Esophagus squamous epithelium (tissue), 4 donors: Measurements from ENCODE around the gene ARHGAP23.

Experiments
- POLR2A ChIP-seq, 4 donors: fragments of 450-650 bp; IDR thresholded peaks; one replicate each; pipeline ENCODE4 v1.6.1; 2017; ENCODE audit warnings: antibody characterized with exemption in 4 of 4, mild to moderate bottlenecking in 4 of 4, moderate library complexity in 3 of 4
- TF ChIP-seq, protein P1 (sequence below), 6 experiments: fragments of 450-650 bp in 4 of 6; fragments of 200-600 bp in 2 of 6; sonication (generic) in 2 of 6; IDR thresholded peaks; one replicate each; pipeline ENCODE4 v1.5.1; 2016 to 2019; ENCODE audit warnings: antibody characterized with exemption in 6 of 6, mild to moderate bottlenecking in 4 of 6, moderate library complexity in 4 of 6

DNA sequence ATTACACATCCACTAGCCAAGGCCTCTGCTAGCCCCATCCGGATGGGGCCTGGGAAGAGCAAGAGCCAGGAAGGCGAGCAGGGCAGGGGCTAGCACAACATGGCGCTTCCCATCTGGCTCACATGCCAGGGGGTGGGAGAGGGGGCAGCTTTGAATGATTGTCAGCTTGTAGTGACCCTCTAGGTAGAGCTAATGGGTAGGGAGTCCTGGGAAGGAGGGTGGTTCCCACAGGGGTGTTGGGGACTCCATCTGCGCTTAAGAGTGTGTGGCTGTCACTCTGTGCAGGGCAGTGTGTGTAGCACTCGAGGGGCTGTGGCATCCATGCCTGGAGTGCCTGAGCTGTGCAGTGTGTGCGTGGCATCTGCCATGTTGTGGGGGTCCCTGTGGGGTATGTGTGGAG is 24.5 kb downstream of the ARHGAP23 start:
- TF ChIP-seq, protein P1, sequence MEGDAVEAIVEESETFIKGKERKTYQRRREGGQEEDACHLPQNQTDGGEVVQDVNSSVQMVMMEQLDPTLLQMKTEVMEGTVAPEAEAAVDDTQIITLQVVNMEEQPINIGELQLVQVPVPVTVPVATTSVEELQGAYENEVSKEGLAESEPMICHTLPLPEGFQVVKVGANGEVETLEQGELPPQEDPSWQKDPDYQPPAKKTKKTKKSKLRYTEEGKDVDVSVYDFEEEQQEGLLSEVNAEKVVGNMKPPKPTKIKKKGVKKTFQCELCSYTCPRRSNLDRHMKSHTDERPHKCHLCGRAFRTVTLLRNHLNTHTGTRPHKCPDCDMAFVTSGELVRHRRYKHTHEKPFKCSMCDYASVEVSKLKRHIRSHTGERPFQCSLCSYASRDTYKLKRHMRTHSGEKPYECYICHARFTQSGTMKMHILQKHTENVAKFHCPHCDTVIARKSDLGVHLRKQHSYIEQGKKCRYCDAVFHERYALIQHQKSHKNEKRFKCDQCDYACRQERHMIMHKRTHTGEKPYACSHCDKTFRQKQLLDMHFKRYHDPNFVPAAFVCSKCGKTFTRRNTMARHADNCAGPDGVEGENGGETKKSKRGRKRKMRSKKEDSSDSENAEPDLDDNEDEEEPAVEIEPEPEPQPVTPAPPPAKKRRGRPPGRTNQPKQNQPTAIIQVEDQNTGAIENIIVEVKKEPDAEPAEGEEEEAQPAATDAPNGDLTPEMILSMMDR (IDR thresholded peaks at IDR 0.05): no peak
- no peak for TF ChIP-seq POLR2A (IDR thresholded peaks at IDR 0.05)
